Heart left ventricle (tissue), 13 donors: ENCODE measurements around the gene GLRA1.

Experiments
- POLR2A ChIP-seq, 2 donors: fragments of 450-650 bp; IDR thresholded peaks; one replicate each; pipeline ENCODE4 v1.6.1; 2017; ENCODE audit warnings: antibody characterized with exemption in 2 of 2, mild to moderate bottlenecking in 2 of 2, moderate library complexity in 2 of 2
- TF ChIP-seq, protein P1 (sequence below), 12 donors: fragments of 200-600 bp; sonication (generic) in 4 of 12; IDR thresholded peaks; one replicate each; pipeline versions ENCODE4 v1.5.0 to v1.8.0; 2018 to 2022; ENCODE audit warnings: antibody characterized with exemption in 12 of 12, mild to moderate bottlenecking in 5 of 12
- donor health status: ischemic (EF 13 %, LVEDD 7.1; RV severe dilation, severe dysfunction).
- donor health status: DM: no; HTN: yes; CAD: no.
- donor health status: DM: no; HTN: no; CAD: no.
- donor health status: ischemic (EF 25% LVEDD 6.9; RV normal size, moderate dysfunction).
- donor health status: ischemic (EF 25% LVEDD 5.7; RV mildly dilated, moderate dysfunction).
- donor health status: ischemic (EF 35%, LVEDD 5.7; RV mildly dilated, moderate dysfunction).
- donor health status: nonischemic (EF 11% LVEDD 7.7; RV severe dilation, severe dysfunction).
- donor health status: DM: yes; HTN: yes; CAD: no.
- donor health status: PGD.
- donor health status: ischemic (EF 29% LVEDD 5.4; RV normal size, mild dysfunction).
- donor health status: nonischemic (EF 23%, LVEDD 6.1; RV moderate dilation, normal function).

- TF ChIP-seq, protein P1, sequence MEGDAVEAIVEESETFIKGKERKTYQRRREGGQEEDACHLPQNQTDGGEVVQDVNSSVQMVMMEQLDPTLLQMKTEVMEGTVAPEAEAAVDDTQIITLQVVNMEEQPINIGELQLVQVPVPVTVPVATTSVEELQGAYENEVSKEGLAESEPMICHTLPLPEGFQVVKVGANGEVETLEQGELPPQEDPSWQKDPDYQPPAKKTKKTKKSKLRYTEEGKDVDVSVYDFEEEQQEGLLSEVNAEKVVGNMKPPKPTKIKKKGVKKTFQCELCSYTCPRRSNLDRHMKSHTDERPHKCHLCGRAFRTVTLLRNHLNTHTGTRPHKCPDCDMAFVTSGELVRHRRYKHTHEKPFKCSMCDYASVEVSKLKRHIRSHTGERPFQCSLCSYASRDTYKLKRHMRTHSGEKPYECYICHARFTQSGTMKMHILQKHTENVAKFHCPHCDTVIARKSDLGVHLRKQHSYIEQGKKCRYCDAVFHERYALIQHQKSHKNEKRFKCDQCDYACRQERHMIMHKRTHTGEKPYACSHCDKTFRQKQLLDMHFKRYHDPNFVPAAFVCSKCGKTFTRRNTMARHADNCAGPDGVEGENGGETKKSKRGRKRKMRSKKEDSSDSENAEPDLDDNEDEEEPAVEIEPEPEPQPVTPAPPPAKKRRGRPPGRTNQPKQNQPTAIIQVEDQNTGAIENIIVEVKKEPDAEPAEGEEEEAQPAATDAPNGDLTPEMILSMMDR (IDR thresholded peaks at IDR 0.05) = no peak
- TF ChIP-seq POLR2A (IDR thresholded peaks at IDR 0.05) = no peak
These were observed 25.2 kb upstream of the GLRA1 start for GRCh38 chr5:151949701-151950308.
